Right lobe of liver (tissue), 6 donors: ENCODE measurements around the gene HOXC4. TPM values are rescaled to one million over a fixed set of nuclear protein-coding genes. Genes with fewer than 3 reads are reported as not detected.

ENCODE experiments used
- ATAC-seq, 4 donors: fragments of 200-7000 bp; cut with Tn5 transposase; one replicate each; pipeline ENCODE4 v1.9.1; 2020; ENCODE audit warnings: mild to moderate bottlenecking in 4 of 4, moderate library complexity in 4 of 4
- DNase-seq, 3 donors: peaks; one replicate each; pipeline ENCODE4 v3.0.0-alpha.2; 2020
- H3K27ac ChIP-seq, 3 donors: fragments of 200-600 bp; one replicate each; pipeline ENCODE4 v1.8.0; 2022
- H3K27me3 ChIP-seq, 2 donors: fragments of 200-600 bp; one replicate each; pipeline ENCODE4 v1.8.0; 2022
- H3K36me3 ChIP-seq, 4 donors: fragments of 200-600 bp; sonication (generic) in 1 of 4; one replicate each; pipeline versions ENCODE4 v1.5.1 to v1.8.0; 2017 to 2022; ENCODE audit warnings: control low read depth in 1 of 4
- H3K4me1 ChIP-seq, 4 donors: fragments of 200-600 bp; sonication (generic) in 1 of 4; one replicate each; pipeline versions ENCODE4 v1.5.1 to v1.8.0; 2017 to 2022; ENCODE audit warnings: control low read depth in 1 of 4
- H3K4me3 ChIP-seq, 3 donors: fragments of 200-600 bp; one replicate each; pipeline ENCODE4 v1.8.0; 2022
- H3K9me3 ChIP-seq, 4 donors: fragments of 200-600 bp; sonication (generic) in 1 of 4; one replicate each; pipeline versions ENCODE4 v1.5.1 to v1.8.0; 2017 to 2022; ENCODE audit warnings: control low read depth in 1 of 4
- POLR2A ChIP-seq: fragments of 450-650 bp; IDR thresholded peaks from one replicate; pipeline ENCODE4 v1.6.1; 2017; ENCODE audit warnings: antibody characterized with exemption, mild to moderate bottlenecking
- WGBS: methylation state at CpG from one replicate; pipeline ENCODE4 v1.1.6; 2018; ENCODE audit warnings: low coverage, low lambda C conversion rate; ENCODE audit not compliant: insufficient coverage; ENCODE audit errors: missing lambda C conversion rate; 5-methylcytosine and 5-hydroxymethylcytosine counted together
- intact Hi-C, 2 donors: fragments of 100-400 bp; cut with DNase I; formaldehyde crosslinking; loops; one replicate each; pipeline versions ENCODE4 v1.11.2 to v1.14.1; 2022
- long read RNA-seq: library from polyadenylated mRNA; unstranded; transcript quantifications from one replicate; pipeline ENCODE4 v2.0.0, GENCODE V29; 2019
- total RNA-seq, 6 experiments: library from RNA; depleted of rRNA in 2 of 6; stranded (reverse); fragments of >200 nt in 2 of 6; fragmentation: NEBNext Ultra II Directional in 3 of 6; extraction: Animal tissue kit (Norgen Biotek cat#: 25700) in 3 of 6; gene quantifications; one replicate each; pipeline versions ENCODE4 v1.1.0 to v1.2.4, GENCODE V29; 2016 to 2023
- TF ChIP-seq, protein P1 (sequence below), 4 donors: fragments of 200-600 bp in 3 of 4; fragments of 450-650 bp in 1 of 4; IDR thresholded peaks; one replicate each; pipeline versions ENCODE4 v1.5.1 to v1.8.0; 2016 to 2022; ENCODE audit warnings: antibody characterized with exemption in 4 of 4, mild to moderate bottlenecking in 2 of 4
- donor health status: DM: no; HTN: yes; CAD: no.
- donor health status: DM: no; HTN: no; CAD: no.
- donor health status: DM: no; HTN: no; CAD: no.
- donor health status: DM: no; HTN: yes; CAD: no.
- donor health status: DM: no; HTN: yes; CAD: no.

The HOXC4 gene
- under 1 TPM in 1 of 6 experiments, not detected in 5; 0.13 TPM for total RNA-seq
- long read RNA-seq = 0 reads

DNA sequence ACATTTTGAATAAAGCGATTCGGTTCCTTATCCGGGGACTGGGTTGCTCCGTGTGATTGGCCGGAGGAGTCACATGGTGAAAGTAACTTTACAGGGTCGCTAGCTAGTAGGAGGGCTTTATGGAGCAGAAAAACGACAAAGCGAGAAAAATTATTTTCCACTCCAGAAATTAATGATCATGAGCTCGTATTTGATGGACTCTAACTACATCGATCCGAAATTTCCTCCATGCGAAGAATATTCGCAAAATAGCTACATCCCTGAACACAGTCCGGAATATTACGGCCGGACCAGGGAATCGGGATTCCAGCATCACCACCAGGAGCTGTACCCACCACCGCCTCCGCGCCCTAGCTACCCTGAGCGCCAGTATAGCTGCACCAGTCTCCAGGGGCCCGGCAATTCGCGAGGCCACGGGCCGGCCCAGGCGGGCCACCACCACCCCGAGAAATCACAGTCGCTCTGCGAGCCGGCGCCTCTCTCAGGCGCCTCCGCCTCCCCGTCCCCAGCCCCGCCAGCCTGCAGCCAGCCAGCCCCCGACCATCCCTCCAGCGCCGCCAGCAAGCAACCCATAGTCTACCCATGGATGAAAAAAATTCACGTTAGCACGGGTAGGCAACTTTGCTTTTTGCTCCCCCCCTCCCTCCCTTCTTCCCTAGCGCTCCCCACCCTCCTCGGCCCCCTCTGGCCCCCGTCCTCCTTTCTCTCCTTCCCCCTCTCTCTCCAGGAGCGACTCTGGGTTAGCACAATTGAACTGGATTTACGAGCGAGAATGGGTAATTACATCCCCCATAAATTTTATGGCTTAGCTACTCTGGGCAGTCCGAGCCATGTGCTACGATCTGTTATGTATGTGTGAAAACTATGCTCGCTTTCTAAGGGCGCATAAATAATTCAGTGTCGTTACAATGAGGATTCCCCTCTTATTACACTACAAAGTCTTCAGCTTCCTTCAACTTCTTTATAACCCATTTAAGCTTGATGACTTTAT lies at the start of gene HOXC4:
Gene HOXC4 (plus strand): TSS at position 85 of the 991 bp plus-strand sequence. CDS start 88 bp downstream, at position 173.
- no peak for DNase-seq

GRCh38 chr12:54004063-54004840 lies 49.4 kb upstream of the HOXC4 start:
- DNase-seq (no peak), ATAC-seq (no peak)
- H3K4me3 ChIP-seq = no peak overlapping the region
- no peak for TF ChIP-seq POLR2A
- TF ChIP-seq, protein P1, sequence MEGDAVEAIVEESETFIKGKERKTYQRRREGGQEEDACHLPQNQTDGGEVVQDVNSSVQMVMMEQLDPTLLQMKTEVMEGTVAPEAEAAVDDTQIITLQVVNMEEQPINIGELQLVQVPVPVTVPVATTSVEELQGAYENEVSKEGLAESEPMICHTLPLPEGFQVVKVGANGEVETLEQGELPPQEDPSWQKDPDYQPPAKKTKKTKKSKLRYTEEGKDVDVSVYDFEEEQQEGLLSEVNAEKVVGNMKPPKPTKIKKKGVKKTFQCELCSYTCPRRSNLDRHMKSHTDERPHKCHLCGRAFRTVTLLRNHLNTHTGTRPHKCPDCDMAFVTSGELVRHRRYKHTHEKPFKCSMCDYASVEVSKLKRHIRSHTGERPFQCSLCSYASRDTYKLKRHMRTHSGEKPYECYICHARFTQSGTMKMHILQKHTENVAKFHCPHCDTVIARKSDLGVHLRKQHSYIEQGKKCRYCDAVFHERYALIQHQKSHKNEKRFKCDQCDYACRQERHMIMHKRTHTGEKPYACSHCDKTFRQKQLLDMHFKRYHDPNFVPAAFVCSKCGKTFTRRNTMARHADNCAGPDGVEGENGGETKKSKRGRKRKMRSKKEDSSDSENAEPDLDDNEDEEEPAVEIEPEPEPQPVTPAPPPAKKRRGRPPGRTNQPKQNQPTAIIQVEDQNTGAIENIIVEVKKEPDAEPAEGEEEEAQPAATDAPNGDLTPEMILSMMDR (IDR thresholded peaks at IDR 0.05) = no peak
- no peak overlapping the region for H3K27ac ChIP-seq
- H3K36me3 ChIP-seq = no peaks in the 10 kb centered on the region
- peaks cover 5 to 41% of the 10 kb centered on the region in 2 donors for H3K27me3 ChIP-seq
- intact Hi-C loops = no loop called here
- H3K4me1 ChIP-seq = peaks cover 0 to 18% (median 0%) of the 10 kb centered on the region in 4 donors
- WGBS = 9% methylated on average over 20 of the region's 20 CpGs
- H3K9me3 ChIP-seq = no peaks in the 10 kb centered on the region

More for the DNA sequence above, at the start of gene HOXC4:
- TF ChIP-seq POLR2A = no peak
- TF ChIP-seq, protein P1 (IDR thresholded peaks at IDR 0.05) = no peak
- H3K36me3 ChIP-seq = no peaks in the 10 kb centered on the region
- H3K27me3 ChIP-seq = peaks cover 0 to 37% of the 10 kb centered on the region in 2 donors
- intact Hi-C loops = no loop called here
- H3K4me3 ChIP-seq = peak within 1 kb of the TSS; percentile 25 to 37 (median 26)
- no peaks in the 10 kb centered on the region for H3K9me3 ChIP-seq
- 7% methylated on average over 26 of the region's 52 CpGs for WGBS
- H3K27ac ChIP-seq = no peak within 1 kb of the TSS
- H3K4me1 ChIP-seq = no peaks in the 10 kb centered on the region
- peak in 2 of 4 donors; percentile 36 to 45 for ATAC-seq

- H3K4me1 ChIP-seq = peaks cover 0 to 13% (median 0%) of the 10 kb centered on the region in 4 donors
- no peak for TF ChIP-seq POLR2A
- TF ChIP-seq, protein P1 (IDR thresholded peaks at IDR 0.05) = no peak
- H3K36me3 ChIP-seq = no peaks in the 10 kb centered on the region
- no peaks in the 10 kb centered on the region for H3K9me3 ChIP-seq
- no peak for DNase-seq
- no peak overlapping the region for H3K27ac ChIP-seq
- H3K27me3 ChIP-seq = peaks cover 5 to 41% of the 10 kb centered on the region in 2 donors
- WGBS = 7% methylated on average over 21 of the region's 31 CpGs
- H3K4me3 ChIP-seq = no peak overlapping the region
- no peak for ATAC-seq
- intact Hi-C loops = loop anchor here (5.0 kb wide), 2 partner anchors 197 to 202 kb away; no protein-coding TSS in a partner anchor
These were observed 48.6 kb upstream of the HOXC4 start for GRCh38 chr12:54004841-54005530.

DNA sequence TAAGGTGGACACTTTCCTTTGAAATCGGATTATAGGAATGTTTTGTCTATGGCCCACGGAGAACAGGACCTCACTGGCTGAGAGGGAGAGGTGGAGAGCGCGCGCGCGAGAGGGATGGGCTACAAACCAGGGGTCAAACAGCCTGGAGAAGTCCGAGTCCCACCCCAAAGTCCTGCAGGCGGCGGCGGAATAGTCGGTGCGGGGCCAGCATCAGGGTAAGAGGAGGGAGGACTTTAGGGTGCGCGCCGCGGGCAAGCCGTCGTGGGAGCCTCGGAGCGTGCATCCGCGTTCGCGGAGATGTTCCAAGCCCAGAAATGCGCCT lies 48.1 kb upstream of the HOXC4 start:
- no peak for ATAC-seq
- WGBS = 4% methylated on average over 16 of the region's 26 CpGs
- no peaks in the 10 kb centered on the region for H3K36me3 ChIP-seq
- peaks cover 0 to 8% (median 0%) of the 10 kb centered on the region in 4 donors for H3K4me1 ChIP-seq
- intact Hi-C loops = loop anchor here (5.0 kb wide), 2 partner anchors 197 to 202 kb away; no protein-coding TSS in a partner anchor
- H3K27ac ChIP-seq = no peak overlapping the region
- peaks cover 5 to 41% of the 10 kb centered on the region in 2 donors for H3K27me3 ChIP-seq
- TF ChIP-seq POLR2A = no peak
- H3K4me3 ChIP-seq = no peak overlapping the region
- no peaks in the 10 kb centered on the region for H3K9me3 ChIP-seq
- DNase-seq = no peak
